WTC11 (cell line): ENCODE results near the gene RPL18. TPM values are rescaled to one million over a fixed set of nuclear protein-coding genes. Genes with fewer than 3 reads are reported as not detected.

Experiments used
- ATAC-seq: fragments of 200-7000 bp; cut with Tn5 transposase; 2 replicates; pipeline ENCODE4 v1.10.0; 2021; ENCODE audit warnings: mild to moderate bottlenecking, moderate library complexity
- CTCF ChIA-PET: fragments of 300-600 bp; sonication (Branson Sonifier 250); formaldehyde crosslinking; loops from one replicate; lab custom pipeline; 2021; ENCODE audit warnings: antibody characterized with exemption; lab: Charles Lee
- POLR2A ChIA-PET: fragments of 350-600 bp; sonication (Branson Sonifier 250); formaldehyde crosslinking; loops from one replicate; lab custom pipeline; 2021; ENCODE audit warnings: antibody characterized with exemption; lab: Charles Lee
- DNase-seq: peaks from one replicate; pipeline ENCODE4 v3.0.0; 2021; ENCODE audit warnings: low spot score
- H3K27ac Mint-ChIP-seq: 2 replicates; pipeline ENCODE4 v1.8.0; 2021; ENCODE audit warnings: mixed read lengths
- H3K27me3 Mint-ChIP-seq: 2 replicates; pipeline ENCODE4 v1.8.0; 2021; ENCODE audit warnings: low read depth, mild to moderate bottlenecking, moderate library complexity, mixed read lengths
- H3K36me3 Mint-ChIP-seq: 2 replicates; pipeline ENCODE4 v1.8.0; 2021; ENCODE audit warnings: mixed read lengths
- H3K4me1 Mint-ChIP-seq: 2 replicates; pipeline ENCODE4 v1.8.0; 2022; ENCODE audit warnings: mixed read lengths
- H3K4me3 Mint-ChIP-seq: 2 replicates; pipeline ENCODE4 v1.8.0; 2021; ENCODE audit warnings: mild to moderate bottlenecking, moderate library complexity, mixed read lengths
- H3K9me3 Mint-ChIP-seq: 2 replicates; pipeline ENCODE4 v1.8.0; 2021; ENCODE audit warnings: mixed read lengths
- EMX1 ChIP-seq: fragments of 250-450 bp; sonication (Bioruptor Pico); IDR thresholded peaks from 2 replicates; pipeline ENCODE4 v1.8.0; 2021; ENCODE audit warnings: mild to moderate bottlenecking
- GRHL2 ChIP-seq: fragments of 250-450 bp; sonication (Bioruptor Pico); IDR thresholded peaks from 2 replicates; pipeline ENCODE4 v1.8.0; 2022; ENCODE audit warnings: mild to moderate bottlenecking, moderate library complexity; ENCODE audit not compliant: insufficient replicate concordance, severe bottlenecking
- MYBL2 ChIP-seq: sonication (generic); formaldehyde crosslinking; IDR thresholded peaks from 2 replicates; pipeline ENCODE4 v1.8.1; 2023; ENCODE audit warnings: mild to moderate bottlenecking, moderate library complexity, missing genetic modification reagents
- SOX15 ChIP-seq: fragments of 250-450 bp; sonication (Bioruptor Pico); IDR thresholded peaks from 2 replicates; pipeline ENCODE4 v1.9.0; 2021; ENCODE audit warnings: mild to moderate bottlenecking
- ZBTB21 ChIP-seq: sonication (generic); formaldehyde crosslinking; IDR thresholded peaks from 2 replicates; pipeline ENCODE4 v1.8.1; 2023; ENCODE audit warnings: mild to moderate bottlenecking, missing genetic modification reagents, borderline replicate concordance
- ZNF219 ChIP-seq: sonication (generic); formaldehyde crosslinking; IDR thresholded peaks from 2 replicates; pipeline ENCODE4 v1.8.0; 2023; ENCODE audit warnings: missing genetic modification reagents, mild to moderate bottlenecking, borderline replicate concordance
- ZNF232 ChIP-seq: sonication (generic); formaldehyde crosslinking; IDR thresholded peaks from 2 replicates; pipeline ENCODE4 v1.8.0; 2022; ENCODE audit warnings: mild to moderate bottlenecking, missing genetic modification reagents
- ZNF396 ChIP-seq: fragments of 250-450 bp; sonication (Bioruptor Pico); IDR thresholded peaks from 2 replicates; pipeline ENCODE4 v1.8.0; 2021; ENCODE audit warnings: mild to moderate bottlenecking, moderate library complexity, borderline replicate concordance
- ZNF671 ChIP-seq: fragments of 250-450 bp; sonication (Bioruptor Pico); IDR thresholded peaks from 2 replicates; pipeline ENCODE4 v1.8.0; 2021; ENCODE audit warnings: mild to moderate bottlenecking
- total RNA-seq: library from RNA; stranded (reverse); gene quantifications from 3 replicates; pipeline ENCODE4 v1.2.3, GENCODE V29; 2021
- TF ChIP-seq, protein P1 (sequence below): sonication (generic); formaldehyde crosslinking; IDR thresholded peaks from 2 replicates; pipeline ENCODE4 v1.8.1; 2022; ENCODE audit warnings: low read depth, missing genetic modification reagents, borderline replicate concordance
- TF ChIP-seq, protein P2 (sequence below): fragments of 250-450 bp; sonication (Bioruptor Pico); IDR thresholded peaks from 2 replicates; pipeline ENCODE4 v2.1.2; 2022; ENCODE audit warnings: mild to moderate bottlenecking, moderate library complexity
- TF ChIP-seq, protein P3 (sequence below): sonication (generic); formaldehyde crosslinking; IDR thresholded peaks from 2 replicates; pipeline ENCODE4 v1.8.0; 2022; ENCODE audit warnings: mild to moderate bottlenecking, missing genetic modification reagents
- TF ChIP-seq, protein P4 (sequence below): sonication (generic); formaldehyde crosslinking; IDR thresholded peaks from 2 replicates; pipeline ENCODE4 v1.8.0; 2023; ENCODE audit warnings: missing genetic modification reagents, mild to moderate bottlenecking, borderline replicate concordance
- TF ChIP-seq, protein P5 (sequence below): sonication (generic); formaldehyde crosslinking; IDR thresholded peaks from 2 replicates; pipeline ENCODE4 v1.8.1; 2022; ENCODE audit warnings: mild to moderate bottlenecking, missing genetic modification reagents, moderate library complexity, borderline replicate concordance
- TF ChIP-seq, protein P6 (sequence below): fragments of 250-450 bp; sonication (Bioruptor Pico); conservative IDR thresholded peaks from 2 replicates; pipeline ENCODE4 v1.9.0; 2021; ENCODE audit warnings: mild to moderate bottlenecking
- TF ChIP-seq, protein P7 (sequence below): fragments of 200-600 bp; IDR thresholded peaks from 2 replicates; pipeline ENCODE4 v1.8.0; 2022; ENCODE audit warnings: antibody characterized with exemption
- TF ChIP-seq, protein P8 (sequence below): sonication (generic); formaldehyde crosslinking; IDR thresholded peaks from 2 replicates; pipeline ENCODE4 v1.8.0; 2023; ENCODE audit warnings: mild to moderate bottlenecking, missing genetic modification reagents
- TF ChIP-seq, protein P9 (sequence below): sonication (generic); formaldehyde crosslinking; conservative IDR thresholded peaks from 2 replicates; pipeline ENCODE4 v1.8.1; 2022; ENCODE audit warnings: mild to moderate bottlenecking, missing genetic modification reagents

Gene RPL18
- total RNA-seq, 1 experiment from 2014 or later = 1,712 TPM

DNA sequence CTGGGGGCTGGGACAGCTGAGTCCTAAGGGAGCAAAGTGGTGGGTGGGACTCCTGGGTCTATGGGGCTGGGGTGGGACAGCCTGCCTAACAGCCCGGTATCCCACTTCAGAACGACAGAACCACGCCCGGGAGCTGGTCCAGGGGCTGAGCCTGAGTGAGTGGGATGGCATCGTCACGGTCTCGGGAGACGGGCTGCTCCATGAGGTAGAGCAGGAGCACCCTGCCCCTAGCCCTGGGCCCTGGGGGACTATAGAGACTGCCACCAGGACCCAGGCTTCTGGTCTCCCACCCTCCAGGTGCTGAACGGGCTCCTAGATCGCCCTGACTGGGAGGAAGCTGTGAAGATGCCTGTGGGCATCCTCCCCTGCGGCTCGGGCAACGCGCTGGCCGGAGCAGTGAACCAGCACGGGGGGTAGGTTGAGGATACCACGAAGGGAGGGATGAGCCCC lies 8.9 kb upstream of the RPL18 start:
- ChIA-PET CTCF (interaction anchor here (0.8 kb wide), 1 partner anchor 39 kb away, joined by 3 read pairs; no protein-coding TSS in a partner anchor), POLR2A (interaction anchor here (1.0 to 1.3 kb wide), 3 partner anchors 9 to 13 kb away, joined by 3 read pairs; partner anchors contain the start of genes FAM83E and RPL18)
- TF ChIP-seq, protein P1, sequence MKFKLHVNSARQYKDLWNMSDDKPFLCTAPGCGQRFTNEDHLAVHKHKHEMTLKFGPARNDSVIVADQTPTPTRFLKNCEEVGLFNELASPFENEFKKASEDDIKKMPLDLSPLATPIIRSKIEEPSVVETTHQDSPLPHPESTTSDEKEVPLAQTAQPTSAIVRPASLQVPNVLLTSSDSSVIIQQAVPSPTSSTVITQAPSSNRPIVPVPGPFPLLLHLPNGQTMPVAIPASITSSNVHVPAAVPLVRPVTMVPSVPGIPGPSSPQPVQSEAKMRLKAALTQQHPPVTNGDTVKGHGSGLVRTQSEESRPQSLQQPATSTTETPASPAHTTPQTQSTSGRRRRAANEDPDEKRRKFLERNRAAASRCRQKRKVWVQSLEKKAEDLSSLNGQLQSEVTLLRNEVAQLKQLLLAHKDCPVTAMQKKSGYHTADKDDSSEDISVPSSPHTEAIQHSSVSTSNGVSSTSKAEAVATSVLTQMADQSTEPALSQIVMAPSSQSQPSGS (CRISPR knock-in tag) = no peak
- TF ChIP-seq, protein P2, sequence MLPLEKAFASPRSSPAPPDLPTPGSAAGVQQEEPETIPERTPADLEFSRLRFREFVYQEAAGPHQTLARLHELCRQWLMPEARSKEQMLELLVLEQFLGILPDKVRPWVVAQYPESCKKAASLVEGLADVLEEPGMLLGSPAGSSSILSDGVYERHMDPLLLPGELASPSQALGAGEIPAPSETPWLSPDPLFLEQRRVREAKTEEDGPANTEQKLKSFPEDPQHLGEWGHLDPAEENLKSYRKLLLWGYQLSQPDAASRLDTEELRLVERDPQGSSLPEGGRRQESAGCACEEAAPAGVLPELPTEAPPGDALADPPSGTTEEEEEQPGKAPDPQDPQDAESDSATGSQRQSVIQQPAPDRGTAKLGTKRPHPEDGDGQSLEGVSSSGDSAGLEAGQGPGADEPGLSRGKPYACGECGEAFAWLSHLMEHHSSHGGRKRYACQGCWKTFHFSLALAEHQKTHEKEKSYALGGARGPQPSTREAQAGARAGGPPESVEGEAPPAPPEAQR (CRISPR knock-in tag) = no peak
- TF ChIP-seq MYBL2 (CRISPR knock-in tag) = no peak
- TF ChIP-seq, protein P3, sequence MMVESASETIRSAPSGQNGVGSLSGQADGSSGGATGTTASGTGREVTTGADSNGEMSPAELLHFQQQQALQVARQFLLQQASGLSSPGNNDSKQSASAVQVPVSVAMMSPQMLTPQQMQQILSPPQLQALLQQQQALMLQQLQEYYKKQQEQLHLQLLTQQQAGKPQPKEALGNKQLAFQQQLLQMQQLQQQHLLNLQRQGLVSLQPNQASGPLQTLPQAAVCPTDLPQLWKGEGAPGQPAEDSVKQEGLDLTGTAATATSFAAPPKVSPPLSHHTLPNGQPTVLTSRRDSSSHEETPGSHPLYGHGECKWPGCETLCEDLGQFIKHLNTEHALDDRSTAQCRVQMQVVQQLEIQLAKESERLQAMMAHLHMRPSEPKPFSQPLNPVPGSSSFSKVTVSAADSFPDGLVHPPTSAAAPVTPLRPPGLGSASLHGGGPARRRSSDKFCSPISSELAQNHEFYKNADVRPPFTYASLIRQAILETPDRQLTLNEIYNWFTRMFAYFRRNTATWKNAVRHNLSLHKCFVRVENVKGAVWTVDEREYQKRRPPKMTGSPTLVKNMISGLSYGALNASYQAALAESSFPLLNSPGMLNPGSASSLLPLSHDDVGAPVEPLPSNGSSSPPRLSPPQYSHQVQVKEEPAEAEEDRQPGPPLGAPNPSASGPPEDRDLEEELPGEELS (CRISPR knock-in tag) = no peak
- TF ChIP-seq, protein P4, sequence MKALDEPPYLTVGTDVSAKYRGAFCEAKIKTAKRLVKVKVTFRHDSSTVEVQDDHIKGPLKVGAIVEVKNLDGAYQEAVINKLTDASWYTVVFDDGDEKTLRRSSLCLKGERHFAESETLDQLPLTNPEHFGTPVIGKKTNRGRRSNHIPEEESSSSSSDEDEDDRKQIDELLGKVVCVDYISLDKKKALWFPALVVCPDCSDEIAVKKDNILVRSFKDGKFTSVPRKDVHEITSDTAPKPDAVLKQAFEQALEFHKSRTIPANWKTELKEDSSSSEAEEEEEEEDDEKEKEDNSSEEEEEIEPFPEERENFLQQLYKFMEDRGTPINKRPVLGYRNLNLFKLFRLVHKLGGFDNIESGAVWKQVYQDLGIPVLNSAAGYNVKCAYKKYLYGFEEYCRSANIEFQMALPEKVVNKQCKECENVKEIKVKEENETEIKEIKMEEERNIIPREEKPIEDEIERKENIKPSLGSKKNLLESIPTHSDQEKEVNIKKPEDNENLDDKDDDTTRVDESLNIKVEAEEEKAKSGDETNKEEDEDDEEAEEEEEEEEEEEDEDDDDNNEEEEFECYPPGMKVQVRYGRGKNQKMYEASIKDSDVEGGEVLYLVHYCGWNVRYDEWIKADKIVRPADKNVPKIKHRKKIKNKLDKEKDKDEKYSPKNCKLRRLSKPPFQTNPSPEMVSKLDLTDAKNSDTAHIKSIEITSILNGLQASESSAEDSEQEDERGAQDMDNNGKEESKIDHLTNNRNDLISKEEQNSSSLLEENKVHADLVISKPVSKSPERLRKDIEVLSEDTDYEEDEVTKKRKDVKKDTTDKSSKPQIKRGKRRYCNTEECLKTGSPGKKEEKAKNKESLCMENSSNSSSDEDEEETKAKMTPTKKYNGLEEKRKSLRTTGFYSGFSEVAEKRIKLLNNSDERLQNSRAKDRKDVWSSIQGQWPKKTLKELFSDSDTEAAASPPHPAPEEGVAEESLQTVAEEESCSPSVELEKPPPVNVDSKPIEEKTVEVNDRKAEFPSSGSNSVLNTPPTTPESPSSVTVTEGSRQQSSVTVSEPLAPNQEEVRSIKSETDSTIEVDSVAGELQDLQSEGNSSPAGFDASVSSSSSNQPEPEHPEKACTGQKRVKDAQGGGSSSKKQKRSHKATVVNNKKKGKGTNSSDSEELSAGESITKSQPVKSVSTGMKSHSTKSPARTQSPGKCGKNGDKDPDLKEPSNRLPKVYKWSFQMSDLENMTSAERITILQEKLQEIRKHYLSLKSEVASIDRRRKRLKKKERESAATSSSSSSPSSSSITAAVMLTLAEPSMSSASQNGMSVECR (CRISPR knock-in tag) = no peak
- TF ChIP-seq ZNF671 = no peak
- TF ChIP-seq ZNF232 = no peak
- no peak for TF ChIP-seq ZNF396 (CRISPR knock-in tag)
- TF ChIP-seq, protein P5, sequence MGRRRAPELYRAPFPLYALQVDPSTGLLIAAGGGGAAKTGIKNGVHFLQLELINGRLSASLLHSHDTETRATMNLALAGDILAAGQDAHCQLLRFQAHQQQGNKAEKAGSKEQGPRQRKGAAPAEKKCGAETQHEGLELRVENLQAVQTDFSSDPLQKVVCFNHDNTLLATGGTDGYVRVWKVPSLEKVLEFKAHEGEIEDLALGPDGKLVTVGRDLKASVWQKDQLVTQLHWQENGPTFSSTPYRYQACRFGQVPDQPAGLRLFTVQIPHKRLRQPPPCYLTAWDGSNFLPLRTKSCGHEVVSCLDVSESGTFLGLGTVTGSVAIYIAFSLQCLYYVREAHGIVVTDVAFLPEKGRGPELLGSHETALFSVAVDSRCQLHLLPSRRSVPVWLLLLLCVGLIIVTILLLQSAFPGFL (CRISPR knock-in tag) = no peak
- no peak for TF ChIP-seq ZNF219 (CRISPR knock-in tag)
- TF ChIP-seq, protein P6, sequence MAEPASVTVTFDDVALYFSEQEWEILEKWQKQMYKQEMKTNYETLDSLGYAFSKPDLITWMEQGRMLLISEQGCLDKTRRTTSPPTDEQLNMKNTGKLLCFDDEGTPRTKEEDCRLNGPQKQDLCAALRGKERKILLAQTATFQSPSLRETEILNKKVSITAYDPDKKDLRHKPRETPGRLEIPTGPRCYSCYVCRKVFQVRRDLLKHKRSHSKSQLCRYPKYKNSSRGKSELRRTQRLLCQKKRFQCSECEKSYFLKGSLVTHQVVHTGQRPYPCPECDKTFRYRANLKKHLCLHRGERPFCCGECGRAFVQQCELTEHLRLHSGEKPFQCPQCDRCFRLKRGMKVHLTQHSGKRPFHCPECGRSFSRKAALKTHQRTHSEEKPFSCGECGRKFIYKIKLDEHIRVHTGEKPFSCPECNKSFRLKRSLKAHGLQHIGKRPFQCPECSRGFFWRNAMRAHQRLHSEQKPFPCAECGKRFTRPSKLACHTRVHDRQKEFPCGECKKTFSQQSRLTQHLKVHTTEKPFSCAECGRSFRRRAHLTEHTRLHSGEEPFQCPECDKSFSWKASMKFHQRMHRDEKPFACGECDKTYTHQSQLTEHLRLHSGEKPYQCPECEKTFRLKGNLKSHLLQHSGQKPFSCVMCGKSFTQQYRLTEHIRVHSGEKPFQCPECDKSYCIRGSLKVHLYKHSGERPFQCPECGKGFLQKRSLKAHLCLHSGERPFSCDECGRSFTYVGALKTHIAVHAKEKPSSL (CRISPR knock-in tag) = no peak
- TF ChIP-seq, protein P7, sequence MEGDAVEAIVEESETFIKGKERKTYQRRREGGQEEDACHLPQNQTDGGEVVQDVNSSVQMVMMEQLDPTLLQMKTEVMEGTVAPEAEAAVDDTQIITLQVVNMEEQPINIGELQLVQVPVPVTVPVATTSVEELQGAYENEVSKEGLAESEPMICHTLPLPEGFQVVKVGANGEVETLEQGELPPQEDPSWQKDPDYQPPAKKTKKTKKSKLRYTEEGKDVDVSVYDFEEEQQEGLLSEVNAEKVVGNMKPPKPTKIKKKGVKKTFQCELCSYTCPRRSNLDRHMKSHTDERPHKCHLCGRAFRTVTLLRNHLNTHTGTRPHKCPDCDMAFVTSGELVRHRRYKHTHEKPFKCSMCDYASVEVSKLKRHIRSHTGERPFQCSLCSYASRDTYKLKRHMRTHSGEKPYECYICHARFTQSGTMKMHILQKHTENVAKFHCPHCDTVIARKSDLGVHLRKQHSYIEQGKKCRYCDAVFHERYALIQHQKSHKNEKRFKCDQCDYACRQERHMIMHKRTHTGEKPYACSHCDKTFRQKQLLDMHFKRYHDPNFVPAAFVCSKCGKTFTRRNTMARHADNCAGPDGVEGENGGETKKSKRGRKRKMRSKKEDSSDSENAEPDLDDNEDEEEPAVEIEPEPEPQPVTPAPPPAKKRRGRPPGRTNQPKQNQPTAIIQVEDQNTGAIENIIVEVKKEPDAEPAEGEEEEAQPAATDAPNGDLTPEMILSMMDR = no peak
- TF ChIP-seq, protein P8, sequence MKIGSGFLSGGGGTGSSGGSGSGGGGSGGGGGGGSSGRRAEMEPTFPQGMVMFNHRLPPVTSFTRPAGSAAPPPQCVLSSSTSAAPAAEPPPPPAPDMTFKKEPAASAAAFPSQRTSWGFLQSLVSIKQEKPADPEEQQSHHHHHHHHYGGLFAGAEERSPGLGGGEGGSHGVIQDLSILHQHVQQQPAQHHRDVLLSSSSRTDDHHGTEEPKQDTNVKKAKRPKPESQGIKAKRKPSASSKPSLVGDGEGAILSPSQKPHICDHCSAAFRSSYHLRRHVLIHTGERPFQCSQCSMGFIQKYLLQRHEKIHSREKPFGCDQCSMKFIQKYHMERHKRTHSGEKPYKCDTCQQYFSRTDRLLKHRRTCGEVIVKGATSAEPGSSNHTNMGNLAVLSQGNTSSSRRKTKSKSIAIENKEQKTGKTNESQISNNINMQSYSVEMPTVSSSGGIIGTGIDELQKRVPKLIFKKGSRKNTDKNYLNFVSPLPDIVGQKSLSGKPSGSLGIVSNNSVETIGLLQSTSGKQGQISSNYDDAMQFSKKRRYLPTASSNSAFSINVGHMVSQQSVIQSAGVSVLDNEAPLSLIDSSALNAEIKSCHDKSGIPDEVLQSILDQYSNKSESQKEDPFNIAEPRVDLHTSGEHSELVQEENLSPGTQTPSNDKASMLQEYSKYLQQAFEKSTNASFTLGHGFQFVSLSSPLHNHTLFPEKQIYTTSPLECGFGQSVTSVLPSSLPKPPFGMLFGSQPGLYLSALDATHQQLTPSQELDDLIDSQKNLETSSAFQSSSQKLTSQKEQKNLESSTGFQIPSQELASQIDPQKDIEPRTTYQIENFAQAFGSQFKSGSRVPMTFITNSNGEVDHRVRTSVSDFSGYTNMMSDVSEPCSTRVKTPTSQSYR (CRISPR knock-in tag) = no peak
- no peak for TF ChIP-seq ZBTB21 (CRISPR knock-in tag)
- no peak for TF ChIP-seq GRHL2 (CRISPR knock-in tag)
- TF ChIP-seq, protein P9, sequence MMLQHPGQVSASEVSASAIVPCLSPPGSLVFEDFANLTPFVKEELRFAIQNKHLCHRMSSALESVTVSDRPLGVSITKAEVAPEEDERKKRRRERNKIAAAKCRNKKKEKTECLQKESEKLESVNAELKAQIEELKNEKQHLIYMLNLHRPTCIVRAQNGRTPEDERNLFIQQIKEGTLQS (CRISPR knock-in tag) = no peak
- no peak for TF ChIP-seq EMX1 (CRISPR knock-in tag)
- TF ChIP-seq SOX15 (CRISPR knock-in tag) = no peak

More for the DNA sequence above, 8.9 kb upstream of the RPL18 start:
- ATAC-seq (no peak), DNase-seq (no peak)
- peaks cover 31% of the 10 kb centered on the region for H3K4me1 Mint-ChIP-seq
- no peak overlapping the region for H3K27ac Mint-ChIP-seq
- no peaks in the 10 kb centered on the region for H3K9me3 Mint-ChIP-seq
- no peaks in the 10 kb centered on the region for H3K36me3 Mint-ChIP-seq
- no peaks in the 10 kb centered on the region for H3K27me3 Mint-ChIP-seq
- no peak overlapping the region for H3K4me3 Mint-ChIP-seq
